Cardiac atrium fibroblast (primary cell): ENCODE data around the gene METTL1. TPM values are rescaled to one million over a fixed set of nuclear protein-coding genes. Genes with fewer than 3 reads are reported as not detected.

ENCODE experiments used
- total RNA-seq: library from RNA; depleted of rRNA; stranded (reverse); fragments of >200 nt; gene quantifications from 2 replicates; pipeline ENCODE4 v1.2.3, GENCODE V29; 2015

The METTL1 gene
- total RNA-seq: 11.8 and 16.6 TPM in 2 replicates

GRCh38 chr12:57771873-57772428, at the start of gene METTL1:
TSS of gene METTL1 (minus strand) at chr12:57772105. CDS start at chr12:57772083, 22 bp downstream.

GRCh38 chr12:57782608-57783465, 10.9 kb upstream of the METTL1 start, which contains the start of gene TSFM:
TSS of gene TSFM (plus strand) at chr12:57782787. CDS start at chr12:57782802, 15 bp downstream.

GRCh38 chr12:57772429-57773322, 771 bp upstream of the METTL1 start, which contains the start of gene EEF1AKMT3:
TSS of gene EEF1AKMT3 (plus strand) at chr12:57772614. CDS start at chr12:57772725, 111 bp downstream.

GRCh38 chr12:57766464-57767304, 5.2 kb downstream of the METTL1 start, which contains the start of gene CYP27B1:
TSS of gene CYP27B1 (minus strand) at chr12:57767078. CDS start at chr12:57767041, 37 bp downstream.

GRCh38 chr12:57754411-57755193, 17.3 kb downstream of the METTL1 start, which contains the start of gene MARCHF9:
TSS of gene MARCHF9 (plus strand) at chr12:57755103. CDS start at chr12:57755529, 426 bp downstream.

GRCh38 chr12:57751788-57752667, 19.9 kb downstream of the METTL1 start, which contains the start of gene CDK4:
TSS of gene CDK4 (minus strand) at chr12:57752310. CDS start at chr12:57751717, 593 bp downstream.

GRCh38 chr12:57744777-57745484, 27.0 kb downstream of the METTL1 start, which contains the start of gene TSPAN31:
TSS of gene TSPAN31 (plus strand) at chr12:57745039. CDS start at chr12:57745155, 116 bp downstream.

GRCh38 chr12:57738661-57739237, 33.2 kb downstream of the METTL1 start, which contains the start of gene AGAP2:
TSS of gene AGAP2 (minus strand) at chr12:57738742. CDS start at chr12:57738246, 496 bp downstream.

Other genes starting within 250 kb of the METTL1 start
- 9.9 and 15.0 TPM in 2 replicates for gene MBD6, start 249.3 kb downstream of the METTL1 start, total RNA-seq
- 126 and 150 TPM in 2 replicates for gene DCTN2, start 224.9 kb downstream of the METTL1 start, total RNA-seq
- gene KIF5A, start 222.1 kb downstream of the METTL1 start, total RNA-seq: not detected in 2 replicates
- 11.0 and 19.4 TPM in 2 replicates for gene PIP4K2C, start 180.9 kb downstream of the METTL1 start, total RNA-seq
- 4.7 and 5.3 TPM in 2 replicates for gene DTX3, start 167.3 kb downstream of the METTL1 start, total RNA-seq
- 10.5 and 11.0 TPM in 2 replicates for gene ARHGEF25, start 160.7 kb downstream of the METTL1 start, total RNA-seq
- gene B4GALNT1, start 138.9 kb downstream of the METTL1 start, total RNA-seq: 0.16 and 0.18 TPM in 2 replicates
- 310 and 312 TPM in 2 replicates for gene OS9, start 78.0 kb downstream of the METTL1 start, total RNA-seq
- 0.18 and 0.32 TPM in 2 replicates for gene AGAP2, start 33.4 kb downstream of the METTL1 start, total RNA-seq
- 70.0 and 70.2 TPM in 2 replicates for gene TSPAN31, start 27.1 kb downstream of the METTL1 start, total RNA-seq
- gene CDK4, start 19.8 kb downstream of the METTL1 start, total RNA-seq: 155 and 176 TPM in 2 replicates
- gene MARCHF9, start 17.0 kb downstream of the METTL1 start, total RNA-seq: 2.9 and 3.2 TPM in 2 replicates
- 11.4 TPM in 1 of 2 replicates, not detected in the other for gene CYP27B1, start 5.0 kb downstream of the METTL1 start, total RNA-seq
- gene EEF1AKMT3, start 509 bp upstream of the METTL1 start, total RNA-seq: 8.7 and 14.6 TPM in 2 replicates
- gene TSFM, start 10.7 kb upstream of the METTL1 start, total RNA-seq: 15.5 and 25.4 TPM in 2 replicates
- gene AVIL, start 46.6 kb upstream of the METTL1 start, total RNA-seq: 2.2 and 2.8 TPM in 2 replicates
- gene CTDSP2, start 74.6 kb upstream of the METTL1 start, total RNA-seq: 103 and 138 TPM in 2 replicates
- 2.8 and 7.9 TPM in 2 replicates for gene ATP23, start 169.5 kb upstream of the METTL1 start, total RNA-seq